ENCODE results near the gene C2orf74.
"Not testable (repeated sequence)": the region's sequence is repeated elsewhere in the genome, so short reads cannot be mapped to it uniquely, and the experiment has no call there.

The C2orf74 gene

GRCh38 chr2:61175036-61175435, 13.0 kb downstream of the C2orf74 start:
- DNase-seq = no peak

DNA sequence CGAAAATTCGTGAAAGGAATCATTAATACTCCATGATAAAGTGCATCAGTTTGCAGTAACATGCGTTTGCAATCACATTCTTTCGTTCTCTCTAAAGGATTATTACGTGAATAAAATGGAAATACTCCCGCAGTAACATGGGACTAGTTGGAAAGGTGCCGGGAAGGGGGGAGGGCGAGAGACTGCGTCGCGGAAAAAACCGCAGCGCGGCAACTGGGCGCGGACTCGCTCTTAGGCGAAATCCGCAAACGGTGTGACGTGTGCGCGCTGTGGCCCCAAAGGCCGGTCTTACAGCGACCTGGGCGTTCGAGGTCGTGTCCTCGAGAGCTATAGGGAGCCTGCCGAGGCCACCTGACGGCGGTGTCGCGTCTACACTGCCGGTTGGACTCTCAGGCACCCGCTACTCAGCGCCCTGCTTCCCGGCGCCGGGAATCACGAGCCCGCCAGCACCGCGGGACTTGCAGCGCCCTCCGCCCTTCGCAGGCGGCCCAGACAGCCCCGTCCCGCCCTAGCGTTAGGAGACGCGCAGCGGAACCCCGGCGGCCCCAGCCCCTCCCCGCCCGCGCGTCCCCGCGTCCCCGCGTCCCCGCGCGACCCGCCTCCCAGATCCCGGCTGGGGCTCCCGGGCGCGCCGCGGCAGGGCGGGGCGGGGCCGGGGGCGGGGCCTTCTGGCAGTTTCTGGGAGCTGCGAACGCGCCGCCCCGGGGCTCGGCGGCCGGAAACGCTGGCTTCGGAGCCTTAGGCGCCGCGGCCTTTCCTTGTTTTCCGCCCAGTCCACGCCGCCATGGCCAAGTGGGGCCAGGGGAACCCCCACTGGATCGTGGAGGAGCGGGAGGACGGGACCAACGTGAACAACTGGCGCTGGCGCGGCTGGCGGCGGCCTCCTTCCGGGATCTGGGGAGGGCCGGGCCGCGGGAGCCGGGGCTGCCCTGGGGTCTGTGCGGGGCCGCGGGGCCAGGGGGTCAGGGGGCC, 15.1 kb downstream of the C2orf74 start:
- peak; percentile 91 for DNase-seq

- DNase-seq = no peak
Measured at GRCh38 chr2:61177727-61178549, 15.9 kb downstream of the C2orf74 start.

GRCh38 chr2:61178603-61179545, 16.9 kb downstream of the C2orf74 start:
- DNase-seq = no peak

- DNase-seq = no peak
Measured at GRCh38 chr2:61179701-61180639, 18.0 kb downstream of the C2orf74 start.

DNA sequence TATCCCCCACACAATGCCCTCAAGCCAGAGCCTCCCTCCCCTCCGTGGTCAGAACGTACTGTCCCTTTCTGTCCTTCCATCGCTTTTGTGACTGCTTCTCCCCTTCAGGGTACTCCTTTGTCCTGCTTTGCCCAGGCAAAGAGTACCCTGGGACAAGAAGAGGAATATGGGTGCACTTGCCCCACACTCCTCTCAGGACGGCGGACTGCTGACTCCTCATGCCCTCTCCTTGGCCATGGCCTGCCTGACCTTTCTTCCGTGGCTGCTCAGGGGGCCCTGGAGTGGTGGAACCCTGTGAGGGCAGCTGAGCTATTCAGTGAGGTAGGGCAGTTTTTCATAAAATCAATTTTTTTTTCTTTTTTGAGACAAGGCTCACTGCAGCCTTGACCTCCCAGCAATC, 18.7 kb downstream of the C2orf74 start:
- DNase-seq = no peak

DNA sequence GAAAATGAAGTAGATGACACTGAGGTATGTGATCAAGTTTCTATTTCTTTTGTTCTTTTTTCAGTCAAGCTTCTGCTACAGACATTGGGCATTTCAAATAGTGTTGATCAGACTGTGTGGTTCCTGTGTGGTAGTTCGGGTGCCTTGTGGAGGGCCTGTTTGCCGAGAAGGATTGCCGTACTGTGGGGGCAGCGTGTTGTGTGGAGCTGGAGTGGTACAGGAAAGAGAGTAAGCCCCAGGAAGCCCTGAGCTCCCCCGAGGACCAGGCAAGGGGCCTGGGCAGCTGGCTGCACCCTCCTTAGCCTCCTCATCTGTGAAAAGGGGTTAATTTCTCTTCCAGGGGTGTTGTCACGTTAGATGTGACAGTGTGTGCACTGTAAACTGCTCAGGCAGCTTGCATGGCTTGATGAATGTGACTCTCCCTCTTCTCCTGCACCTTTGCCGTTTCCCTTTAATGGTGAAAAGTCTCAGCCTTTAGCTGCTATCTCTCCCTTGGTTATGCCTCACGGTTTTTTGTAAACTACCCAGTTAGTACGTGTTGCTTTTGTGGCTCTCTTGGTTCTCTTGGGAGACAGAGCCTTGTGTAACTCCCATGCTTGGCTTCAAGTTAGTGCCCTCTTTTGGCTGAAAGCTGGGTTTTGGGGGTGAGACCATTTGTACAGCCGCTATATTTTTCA, 19.5 kb downstream of the C2orf74 start:
- no peak for DNase-seq

GRCh38 chr2:61182059-61182383, 20.0 kb downstream of the C2orf74 start:
- DNase-seq = no peak

DNA sequence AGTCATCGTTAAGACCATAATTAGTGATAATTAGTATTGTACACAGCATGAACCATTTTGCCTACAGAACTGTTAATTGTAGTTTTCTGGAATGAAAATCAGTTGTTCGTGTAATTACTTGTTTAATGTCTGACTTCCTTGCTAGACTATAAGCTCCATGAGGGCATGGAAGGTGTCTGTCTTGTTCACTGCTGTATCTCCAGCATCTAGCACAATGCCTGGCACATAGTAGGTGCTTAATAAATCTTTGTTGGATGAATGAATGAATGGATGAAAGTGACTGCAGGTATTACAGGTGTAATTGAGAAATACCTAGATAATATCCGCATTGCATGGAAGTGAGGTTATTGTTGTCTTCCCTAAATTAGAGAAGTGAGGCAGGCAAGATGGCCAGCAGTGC, 21.8 kb downstream of the C2orf74 start:
- DNase-seq = no peak

- DNase-seq = no peak
Measured at GRCh38 chr2:61184263-61184662, 22.3 kb downstream of the C2orf74 start.

DNA sequence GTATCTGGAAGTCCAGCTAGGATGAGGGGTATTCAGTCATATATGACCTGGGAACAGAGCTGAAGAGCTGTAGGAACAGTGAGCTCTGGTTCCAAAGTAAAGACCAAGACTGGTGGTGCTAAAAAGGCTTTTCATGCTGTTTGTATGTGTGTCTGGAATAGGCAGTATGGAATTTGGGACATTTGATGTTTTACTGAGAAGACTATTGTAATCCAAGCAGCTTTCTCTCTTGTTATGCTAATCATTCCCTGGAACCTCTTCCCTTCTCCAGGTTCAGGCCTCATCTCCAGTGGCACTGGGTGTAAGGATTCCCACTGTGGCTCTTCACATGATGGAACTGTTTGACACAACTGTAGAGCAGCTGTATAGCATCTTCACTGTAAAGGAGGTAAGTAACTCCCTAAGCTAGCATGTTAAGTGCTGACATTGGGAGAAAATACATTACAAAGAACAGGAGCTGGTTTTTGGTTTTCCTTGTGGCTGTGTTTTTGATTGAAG, 23.3 kb downstream of the C2orf74 start:
- no peak for DNase-seq

- no peak for DNase-seq
Measured at GRCh38 chr2:61187085-61187484, 25.1 kb downstream of the C2orf74 start.

DNA sequence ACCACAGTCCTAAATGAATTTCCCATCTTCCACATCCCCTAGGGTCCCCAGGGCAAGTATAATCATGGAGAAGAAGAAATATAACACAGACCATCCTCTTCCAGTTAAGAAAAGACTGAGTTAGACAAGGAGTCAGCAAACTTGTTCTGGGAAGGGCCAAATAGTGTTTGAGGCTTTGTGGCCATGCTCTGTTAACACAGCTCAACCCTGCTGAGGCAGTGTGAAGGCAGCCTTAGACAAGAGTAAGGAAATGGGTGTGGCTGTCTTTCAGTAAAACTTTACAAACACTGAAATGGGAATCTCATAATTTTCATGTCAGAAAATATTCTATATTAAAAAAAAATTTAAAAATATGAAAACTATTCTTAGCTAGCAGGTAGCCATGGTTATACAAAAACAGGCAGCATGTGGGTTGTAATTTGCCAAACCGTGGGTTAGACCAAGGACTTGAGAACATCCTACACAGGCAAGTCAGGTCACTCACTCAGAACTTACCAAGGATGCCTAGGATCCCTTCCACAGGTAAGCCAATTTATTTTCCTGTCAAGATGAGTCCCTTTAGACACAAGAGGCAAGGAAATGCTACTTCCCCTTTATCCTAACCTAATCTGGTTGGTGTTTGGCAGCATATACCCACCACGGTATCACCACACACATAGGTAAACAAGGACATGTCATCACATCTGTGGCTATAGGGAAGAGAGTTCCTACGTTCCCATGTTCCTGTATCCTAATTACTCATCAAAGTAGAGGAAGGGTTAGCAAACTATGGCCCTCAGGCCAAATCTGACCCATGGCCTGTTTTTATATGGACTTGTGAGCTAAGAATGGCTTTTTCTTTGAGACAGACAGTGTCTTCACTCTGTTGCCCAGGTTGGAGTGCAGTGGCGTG, 31.9 kb downstream of the C2orf74 start:
- DNase-seq = no peak

DNA sequence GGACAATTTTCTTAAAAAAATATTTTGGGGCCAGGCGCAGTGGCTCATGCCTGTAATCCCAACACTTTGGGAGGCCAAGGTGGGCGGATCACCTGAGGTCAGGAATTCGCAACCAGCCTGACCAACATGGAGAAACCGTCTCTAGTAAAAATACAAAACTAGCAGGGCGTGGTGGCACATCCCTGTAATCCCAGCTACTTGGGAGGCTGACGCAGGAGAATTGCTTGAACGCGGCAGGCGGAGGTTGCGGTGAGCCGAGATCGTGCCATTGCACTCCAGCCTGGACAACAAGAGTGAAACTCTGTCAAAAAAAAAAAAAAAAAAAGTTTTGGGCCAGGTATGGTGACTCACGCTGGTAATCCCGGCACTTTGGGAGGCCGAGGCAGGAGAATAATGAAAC, 32.7 kb downstream of the C2orf74 start:
- not testable (repeated sequence) for DNase-seq

DNA sequence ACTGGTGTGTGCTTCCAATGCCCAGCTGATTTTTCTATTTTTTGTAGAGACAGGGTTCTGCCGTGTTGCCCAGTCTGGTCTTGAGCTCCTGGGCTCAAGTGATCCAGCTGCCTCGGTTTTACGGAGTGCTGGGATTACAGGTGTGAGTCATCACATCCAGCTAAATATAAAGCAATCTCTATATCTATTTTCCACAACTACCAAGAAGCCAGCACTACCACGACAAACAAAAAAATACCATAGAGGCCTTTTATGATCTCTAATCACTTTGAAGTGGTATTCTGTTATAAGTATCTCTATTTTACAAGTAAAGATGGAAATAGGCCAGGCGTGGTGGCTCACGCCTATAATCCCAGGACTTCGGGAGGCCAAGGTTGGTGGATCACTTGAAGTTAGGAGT, 34.7 kb downstream of the C2orf74 start:
- DNase-seq = no peak

GRCh38 chr2:61205132-61205531, 43.1 kb downstream of the C2orf74 start:
- DNase-seq = no peak

GRCh38 chr2:61210332-61210981, 48.5 kb downstream of the C2orf74 start:
- no peak for DNase-seq

DNA sequence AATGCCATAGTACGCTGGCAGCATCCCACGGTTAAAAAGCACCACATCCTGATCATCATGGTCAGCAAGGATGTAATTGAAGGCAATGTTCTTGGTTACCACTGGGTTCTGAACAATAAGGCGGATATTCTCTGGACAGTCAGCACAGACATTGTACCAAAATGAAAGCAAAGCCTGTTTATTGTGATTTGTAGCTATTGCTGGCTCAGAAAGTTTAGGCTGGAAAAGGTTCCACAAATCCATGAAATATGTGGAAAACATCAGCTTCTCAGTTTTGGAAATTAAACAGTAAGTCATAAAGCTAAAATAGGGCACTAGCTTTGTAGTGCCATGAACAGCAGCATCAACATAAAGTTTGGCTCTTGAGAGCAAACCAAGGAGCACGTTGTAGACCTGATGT, 52.2 kb downstream of the C2orf74 start:
- no peak for DNase-seq

All from GOT3 (cell line).